Skeletal muscle tissue (tissue), 4 donors: Measurements from ENCODE around the gene CCDC200. TPM values are rescaled to one million over a fixed set of nuclear protein-coding genes. Genes with fewer than 3 reads are reported as not detected.
"Not testable (repeated sequence)": the region's sequence is repeated elsewhere in the genome, so short reads cannot be mapped to it uniquely, and the experiment has no call there.

Source experiments
- H3K27ac ChIP-seq: one replicate; pipeline ENCODE4 v1.7.0; 2013; ENCODE audit warnings: mild to moderate bottlenecking, low read depth, low read length, inconsistent platforms
- H3K27me3 ChIP-seq, 3 donors: one replicate each; pipeline ENCODE4 v1.7.0; 2013; ENCODE audit warnings: low read length in 3 of 3; ENCODE audit not compliant: control insufficient read depth in 3 of 3, insufficient read depth in 3 of 3
- H3K36me3 ChIP-seq, 3 donors: one replicate each; pipeline ENCODE4 v1.7.0; 2013; ENCODE audit warnings: low read length in 3 of 3; ENCODE audit not compliant: control insufficient read depth in 3 of 3, insufficient read depth in 3 of 3
- H3K4me1 ChIP-seq, 3 donors: one replicate each; pipeline ENCODE4 v1.7.0; 2013; ENCODE audit warnings: low read length in 3 of 3, mild to moderate bottlenecking in 3 of 3; ENCODE audit not compliant: control insufficient read depth in 3 of 3, insufficient read depth in 3 of 3
- H3K4me3 ChIP-seq, 3 donors: one replicate each; pipeline ENCODE4 v1.7.0; 2013; ENCODE audit warnings: low read length in 3 of 3
- H3K9ac ChIP-seq, 3 donors: one replicate each; pipeline ENCODE4 v1.7.0; 2013; ENCODE audit warnings: low read length in 3 of 3, mild to moderate bottlenecking in 3 of 3, moderate library complexity in 2 of 3, low read depth in 1 of 3
- H3K9me3 ChIP-seq, 3 donors: one replicate each; pipeline ENCODE4 v1.7.0; 2013; ENCODE audit warnings: low read length in 3 of 3; ENCODE audit not compliant: control insufficient read depth in 3 of 3
- total RNA-seq: library from RNA; depleted of rRNA; stranded (reverse); fragments of >200 nt; gene quantifications from one replicate; pipeline ENCODE4 v1.2.3, GENCODE V29; 2014
- donor health status: Osteomylitis.

CCDC200 gene
- total RNA-seq, 1 donor from 2014 or later, result not detected

- Histone ChIP-seq H3K9ac (no peak overlapping the region), H3K9me3 (no peaks in the 10 kb centered on the region), H3K27ac (no peak overlapping the region), H3K4me3 (no peak overlapping the region), H3K4me1 (peaks cover 0 to 3% (median 0%) of the 10 kb centered on the region in 3 donors), H3K36me3 (peaks cover 24 to 29% (median 29%) of the 10 kb centered on the region in 3 donors), H3K27me3 (no peaks in the 10 kb centered on the region)
Measured at GRCh38 chr17:43216369-43216761, 12.1 kb downstream of the CCDC200 start.

GRCh38 chr17:43215341-43215740 lies 13.1 kb downstream of the CCDC200 start:
- H3K27me3 ChIP-seq, result no peaks in the 10 kb centered on the region
- H3K27ac ChIP-seq, result no peak overlapping the region
- H3K36me3 ChIP-seq, result peaks cover 24 to 36% (median 34%) of the 10 kb centered on the region in 3 donors
- no peak overlapping the region for H3K9ac ChIP-seq
- peaks cover 0 to 5% (median 0%) of the 10 kb centered on the region in 3 donors for H3K4me1 ChIP-seq
- H3K4me3 ChIP-seq, result no peak overlapping the region
- no peaks in the 10 kb centered on the region for H3K9me3 ChIP-seq

- Histone ChIP-seq H3K4me3 (no peak overlapping the region), H3K9ac (peak overlapping the region in 1 of 3 donors; percentile 35), H3K27me3 (no peaks in the 10 kb centered on the region), H3K9me3 (no peaks in the 10 kb centered on the region), H3K27ac (no peak overlapping the region), H3K36me3 (peaks cover 31 to 50% (median 43%) of the 10 kb centered on the region in 3 donors), H3K4me1 (peaks cover 0 to 5% (median 0%) of the 10 kb centered on the region in 3 donors)
Measured at GRCh38 chr17:43213545-43213944, 14.9 kb downstream of the CCDC200 start.

GRCh38 chr17:43212641-43213490 lies 15.6 kb downstream of the CCDC200 start:
- H3K9ac ChIP-seq, result peak overlapping the region; percentile 27 to 80 (median 68)
- peak overlapping the region; percentile 70 for H3K27ac ChIP-seq
- peaks cover 31 to 57% (median 50%) of the 10 kb centered on the region in 3 donors for H3K36me3 ChIP-seq
- H3K4me3 ChIP-seq, result peak overlapping the region in 2 of 3 donors; percentile 69 to 77
- H3K4me1 ChIP-seq, result peaks cover 0 to 5% (median 0%) of the 10 kb centered on the region in 3 donors
- H3K27me3 ChIP-seq, result no peaks in the 10 kb centered on the region
- no peaks in the 10 kb centered on the region for H3K9me3 ChIP-seq

- Histone ChIP-seq H3K4me3 (peak within 1 kb of the TSS; percentile 69 to 77 (median 69)), H3K27ac (peak within 1 kb of the TSS; percentile 70), H3K9ac (peak within 1 kb of the TSS; percentile 68 to 80 (median 73)), H3K36me3 (peaks cover 29 to 59% (median 54%) of the 10 kb centered on the region in 3 donors), H3K9me3 (no peaks in the 10 kb centered on the region), H3K27me3 (no peaks in the 10 kb centered on the region), H3K4me1 (peaks cover 0 to 5% (median 0%) of the 10 kb centered on the region in 3 donors)
Measured at GRCh38 chr17:43211480-43212402, 16.7 kb downstream of the CCDC200 start, which contains the start of gene TMEM106A. Gene TMEM106A (plus strand): TSS chr17:43211875. CDS start chr17:43213042, 1,167 bp downstream.

- Histone ChIP-seq H3K36me3 (peaks cover 23 to 56% (median 51%) of the 10 kb centered on the region in 3 donors), H3K27ac (peak overlapping the region; percentile 14), H3K4me1 (peaks cover 0 to 5% (median 0%) of the 10 kb centered on the region in 3 donors), H3K4me3 (peak overlapping the region in 2 of 3 donors; percentile 25 to 36), H3K9ac (peak overlapping the region in 2 of 3 donors; percentile 10 to 63), H3K27me3 (no peaks in the 10 kb centered on the region), H3K9me3 (no peaks in the 10 kb centered on the region)
Measured at GRCh38 chr17:43211123-43211479, 17.3 kb downstream of the CCDC200 start.

- H3K4me1 ChIP-seq, result peaks cover 0 to 5% (median 0%) of the 10 kb centered on the region in 3 donors
- H3K9me3 ChIP-seq, result no peaks in the 10 kb centered on the region
- H3K9ac ChIP-seq, result peak overlapping the region in 1 of 3 donors; percentile 10
- no peak overlapping the region for H3K4me3 ChIP-seq
- H3K36me3 ChIP-seq, result peaks cover 18 to 52% (median 48%) of the 10 kb centered on the region in 3 donors
- no peaks in the 10 kb centered on the region for H3K27me3 ChIP-seq
- H3K27ac ChIP-seq, result no peak overlapping the region
Measured at GRCh38 chr17:43210576-43210975, 17.8 kb downstream of the CCDC200 start.

GRCh38 chr17:43203013-43203412 lies 25.4 kb downstream of the CCDC200 start:
- H3K4me3 ChIP-seq, H3K9me3 ChIP-seq, H3K4me1 ChIP-seq, H3K27me3 ChIP-seq, H3K27ac ChIP-seq, H3K9ac ChIP-seq: not testable (repeated sequence)
- peaks cover 57 to 78% (median 66%) of the 10 kb centered on the region in 3 donors for H3K36me3 ChIP-seq

GRCh38 chr17:43200127-43200526 lies 28.3 kb downstream of the CCDC200 start:
- H3K4me1 ChIP-seq, result no peaks in the 10 kb centered on the region
- H3K9me3 ChIP-seq, result no peaks in the 10 kb centered on the region
- H3K4me3 ChIP-seq, result no peak overlapping the region
- no peaks in the 10 kb centered on the region for H3K27me3 ChIP-seq
- H3K36me3 ChIP-seq, result peaks cover 65 to 78% (median 71%) of the 10 kb centered on the region in 3 donors
- no peak overlapping the region for H3K27ac ChIP-seq
- H3K9ac ChIP-seq, result no peak overlapping the region
